GM10266 (cell line): ENCODE measurements around the gene TMEM179.

Experiments
- DNase-seq: peaks from one replicate; pipeline ENCODE4 v3.0.0; 2012; ENCODE audit errors: extremely low spot score
- CTCF ChIP-seq: IDR thresholded peaks from 2 replicates; pipeline ENCODE4 v1.5.1; 2012; ENCODE audit warnings: mild to moderate bottlenecking, low read depth; ENCODE audit not compliant: control insufficient read depth, insufficient read depth; ENCODE audit errors: missing control alignments

TMEM179 gene

DNA sequence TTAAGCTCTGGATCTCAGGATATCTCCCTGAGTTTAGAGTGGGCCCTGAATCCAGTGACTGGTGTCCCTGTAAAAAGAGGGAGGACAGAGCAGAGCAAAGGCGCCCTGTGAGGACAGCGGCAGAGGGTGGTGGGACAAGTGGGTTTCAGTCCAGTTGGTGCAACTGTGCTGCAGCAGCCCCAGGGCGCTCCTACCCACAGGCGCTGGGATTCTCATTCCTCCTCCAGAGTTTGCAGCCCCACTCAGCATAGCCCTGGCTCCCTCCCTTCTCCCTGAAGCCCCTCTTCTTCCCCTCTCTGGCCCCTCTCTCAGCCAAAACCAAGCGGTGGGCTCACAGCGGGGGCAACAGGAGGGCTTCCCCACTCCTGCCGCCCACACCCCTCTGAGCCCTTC lies 1.6 kb downstream of the TMEM179 start:
- DNase-seq = no peak
- no peak for TF ChIP-seq CTCF

GRCh38 chr14:104602315-104602932 lies 2.1 kb downstream of the TMEM179 start:
- TF ChIP-seq CTCF = no peak
- DNase-seq = no peak

DNA sequence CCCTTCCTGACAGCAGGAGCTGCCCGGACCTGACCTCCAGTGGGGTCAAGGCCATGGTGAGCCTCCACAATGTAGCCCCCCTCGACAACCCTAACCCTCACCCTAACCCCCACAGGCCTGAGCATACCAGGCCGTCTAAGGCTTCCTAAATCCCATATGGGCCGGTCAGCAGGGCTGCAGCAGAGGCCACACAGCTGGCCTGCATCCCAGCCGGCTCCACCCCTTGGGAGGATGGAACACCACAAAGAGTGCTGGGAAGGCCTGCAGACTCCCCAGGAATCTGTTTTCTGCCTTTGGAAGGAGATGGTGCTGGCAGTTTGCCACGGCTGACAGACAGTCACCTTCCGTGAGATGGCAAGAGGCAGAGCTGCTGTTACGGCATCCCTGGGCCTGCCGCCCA lies 2.8 kb downstream of the TMEM179 start:
- DNase-seq = no peak
- TF ChIP-seq CTCF = no peak

- no peak for DNase-seq
- no peak for TF ChIP-seq CTCF
Observed at GRCh38 chr14:104600805-104601204, 3.8 kb downstream of the TMEM179 start.

- no peak for DNase-seq
- no peak for TF ChIP-seq CTCF
Observed at GRCh38 chr14:104600141-104600643, 4.4 kb downstream of the TMEM179 start.

GRCh38 chr14:104599446-104599845 lies 5.1 kb downstream of the TMEM179 start:
- TF ChIP-seq CTCF = no peak
- no peak for DNase-seq

DNA sequence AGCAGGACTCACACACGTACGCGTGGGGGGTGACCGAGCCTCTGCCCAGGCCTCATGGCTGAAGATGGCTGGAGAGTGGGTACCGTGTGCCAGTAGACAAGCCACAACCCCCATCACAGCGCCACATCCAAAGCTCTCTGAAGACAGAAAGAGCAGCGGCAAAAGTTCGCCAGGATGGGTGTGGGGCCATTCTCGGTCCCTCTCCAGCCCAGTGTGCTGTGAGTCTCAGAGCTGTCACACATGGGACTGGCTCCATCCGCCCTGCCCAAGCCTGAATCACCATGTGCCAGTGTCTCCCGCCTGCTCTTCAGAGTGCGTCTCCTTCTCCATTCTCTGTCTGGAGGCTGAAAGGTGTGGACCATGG lies 5.7 kb downstream of the TMEM179 start:
- no peak for DNase-seq
- TF ChIP-seq CTCF = no peak
